Parathyroid adenoma (tissue), 2 donors: ENCODE data around the gene RNU4-1.
"Not testable (repeated sequence)": the region's sequence is repeated elsewhere in the genome, so short reads cannot be mapped to it uniquely, and the experiment has no call there.

Experiments
- H2AFZ ChIP-seq: fragments of 300-600 bp; sonication (generic); one replicate; pipeline ENCODE4 v1.7.0; 2017; ENCODE audit warnings: antibody characterized with exemption, mild to moderate bottlenecking
- H3K27ac ChIP-seq: fragments of 300-600 bp; sonication (generic); one replicate; pipeline ENCODE4 v1.7.0; 2017
- H3K27me3 ChIP-seq: fragments of 300-600 bp; sonication (generic); one replicate; pipeline ENCODE4 v1.7.0; 2017; ENCODE audit warnings: low read length; ENCODE audit not compliant: control insufficient read depth, insufficient read depth
- H3K36me3 ChIP-seq: fragments of 300-600 bp; sonication (generic); one replicate; pipeline ENCODE4 v1.7.0; 2017; ENCODE audit warnings: low read length; ENCODE audit not compliant: control insufficient read depth, insufficient read depth
- H3K4me1 ChIP-seq: fragments of 300-600 bp; sonication (generic); one replicate; pipeline ENCODE4 v1.7.0; 2017; ENCODE audit warnings: control low read depth
- H3K4me2 ChIP-seq: fragments of 300-600 bp; sonication (generic); one replicate; pipeline ENCODE4 v1.7.0; 2017; ENCODE audit warnings: low read length
- H3K4me3 ChIP-seq: fragments of 300-600 bp; sonication (generic); one replicate; pipeline ENCODE4 v1.7.0; 2017; ENCODE audit warnings: low read depth, low read length
- H3K79me2 ChIP-seq: fragments of 300-600 bp; sonication (generic); one replicate; pipeline ENCODE4 v1.7.0; 2017; ENCODE audit warnings: control low read depth
- H3K9ac ChIP-seq: fragments of 300-600 bp; sonication (generic); one replicate; pipeline ENCODE4 v1.7.0; 2017; ENCODE audit warnings: mild to moderate bottlenecking
- H3K9me3 ChIP-seq: fragments of 300-600 bp; sonication (generic); one replicate; pipeline ENCODE4 v1.7.0; 2017; ENCODE audit warnings: low read length; ENCODE audit not compliant: control insufficient read depth
- CTCF ChIP-seq: fragments of 300-600 bp; sonication (generic); IDR thresholded peaks from one replicate; pipeline ENCODE4 v1.7.0; 2017; ENCODE audit warnings: antibody characterized with exemption, mild to moderate bottlenecking
- donor health status: primary hyperparathyroidism.

Gene RNU4-1

GRCh38 chr12:120247621-120248030 lies 45.4 kb downstream of the RNU4-1 start:
- H3K9ac ChIP-seq: no peak overlapping the region
- peaks cover 2% of the 10 kb centered on the region for H3K4me1 ChIP-seq
- H3K36me3 ChIP-seq: no peaks in the 10 kb centered on the region
- peaks cover 63% of the 10 kb centered on the region for H3K79me2 ChIP-seq
- no peak overlapping the region for H3K4me2 ChIP-seq
- peak overlapping the region; percentile 83 for H3K27ac ChIP-seq
- no peak overlapping the region for H3K4me3 ChIP-seq
- H2AFZ ChIP-seq: no peak overlapping the region
- TF ChIP-seq CTCF: no peak
- H3K27me3 ChIP-seq: no peaks in the 10 kb centered on the region
- no peaks in the 10 kb centered on the region for H3K9me3 ChIP-seq

DNA sequence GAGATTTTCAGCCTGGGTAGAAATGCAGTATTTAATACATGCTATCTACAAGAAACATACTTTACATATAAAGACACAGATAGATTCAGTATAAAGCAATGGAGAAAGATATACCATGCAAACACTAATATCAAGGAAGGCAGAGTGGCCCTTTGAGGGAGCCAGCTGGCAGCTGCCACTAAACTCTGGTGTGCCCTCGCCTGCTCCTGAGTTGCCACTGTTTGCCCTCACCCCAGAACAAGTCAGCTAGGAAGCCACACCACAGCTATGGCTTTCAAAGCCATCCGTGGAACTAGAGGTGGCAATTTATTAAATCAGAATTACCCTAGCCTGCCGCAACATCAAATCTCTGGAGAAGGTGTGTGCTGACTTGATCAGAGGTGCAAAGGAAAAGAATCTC lies 45.9 kb downstream of the RNU4-1 start:
- no peak for TF ChIP-seq CTCF
- H2AFZ ChIP-seq: no peak overlapping the region
- peak overlapping the region; percentile 37 for H3K4me2 ChIP-seq
- H3K79me2 ChIP-seq: peaks cover 62% of the 10 kb centered on the region
- no peak overlapping the region for H3K4me3 ChIP-seq
- no peaks in the 10 kb centered on the region for H3K9me3 ChIP-seq
- peak overlapping the region; percentile 83 for H3K27ac ChIP-seq
- H3K36me3 ChIP-seq: no peaks in the 10 kb centered on the region
- peaks cover 2% of the 10 kb centered on the region for H3K4me1 ChIP-seq
- no peaks in the 10 kb centered on the region for H3K27me3 ChIP-seq
- H3K9ac ChIP-seq: no peak overlapping the region

GRCh38 chr12:120246705-120247104 lies 46.3 kb downstream of the RNU4-1 start:
- H3K27me3 ChIP-seq, H3K9me3 ChIP-seq, H3K27ac ChIP-seq, H3K36me3 ChIP-seq, H3K4me2 ChIP-seq, H3K4me1 ChIP-seq, H3K9ac ChIP-seq, H2AFZ ChIP-seq, H3K4me3 ChIP-seq: not testable (repeated sequence)
- H3K79me2 ChIP-seq: peaks cover 60% of the 10 kb centered on the region
